ENCODE results near the gene FMO1.

Gene FMO1

GRCh38 chr1:171248302-171248701 lies at the start of gene FMO1:
TSS of gene FMO1 (plus strand) at chr1:171248494. CDS start at chr1:171258088, 9,594 bp downstream.
- no peak within 1 kb of the TSS for H3K27ac ChIP-seq (ENCODE audit: low read length)
- no peaks in the 10 kb centered on the region for H3K36me3 ChIP-seq (ENCODE audit: control insufficient read depth in 1 of 2, insufficient read depth in 2 of 2, low read length in 2 of 2)
- H3K27me3 ChIP-seq (ENCODE audit: low read depth, low read length), result no peaks in the 10 kb centered on the region
- H3K9me3 ChIP-seq (ENCODE audit: control insufficient read depth in 1 of 2, low read length in 2 of 2), result no peaks in the 10 kb centered on the region
- H3K4me1 ChIP-seq (ENCODE audit: control insufficient read depth in 1 of 2, insufficient read depth in 2 of 2, low read length in 2 of 2), result no peaks in the 10 kb centered on the region
- H3K4me3 ChIP-seq (ENCODE audit: low read depth in 1 of 2, low read length in 2 of 2), result no peak within 1 kb of the TSS

GRCh38 chr1:171204296-171204695 lies 44.0 kb upstream of the FMO1 start:
- no peaks in the 10 kb centered on the region for H3K4me1 ChIP-seq (ENCODE audit: control insufficient read depth in 1 of 2, insufficient read depth in 2 of 2, low read length in 2 of 2)
- H3K9me3 ChIP-seq (ENCODE audit: control insufficient read depth in 1 of 2, low read length in 2 of 2), result no peaks in the 10 kb centered on the region
- no peak overlapping the region for H3K4me3 ChIP-seq (ENCODE audit: low read depth in 1 of 2, low read length in 2 of 2)
- H3K27me3 ChIP-seq (ENCODE audit: low read depth, low read length), result no peaks in the 10 kb centered on the region
- no peak overlapping the region for H3K27ac ChIP-seq (ENCODE audit: low read length)
- no peaks in the 10 kb centered on the region for H3K36me3 ChIP-seq (ENCODE audit: control insufficient read depth in 1 of 2, insufficient read depth in 2 of 2, low read length in 2 of 2)

GRCh38 chr1:171206204-171206977 lies 41.9 kb upstream of the FMO1 start:
- no peaks in the 10 kb centered on the region for H3K4me1 ChIP-seq (ENCODE audit: control insufficient read depth in 1 of 2, insufficient read depth in 2 of 2, low read length in 2 of 2)
- no peaks in the 10 kb centered on the region for H3K9me3 ChIP-seq (ENCODE audit: control insufficient read depth in 1 of 2, low read length in 2 of 2)
- no peak overlapping the region for H3K27ac ChIP-seq (ENCODE audit: low read length)
- H3K27me3 ChIP-seq (ENCODE audit: low read depth, low read length), result no peaks in the 10 kb centered on the region
- no peaks in the 10 kb centered on the region for H3K36me3 ChIP-seq (ENCODE audit: control insufficient read depth in 1 of 2, insufficient read depth in 2 of 2, low read length in 2 of 2)
- H3K4me3 ChIP-seq (ENCODE audit: low read depth in 1 of 2, low read length in 2 of 2), result no peak overlapping the region

- Histone ChIP-seq H3K9me3 (ENCODE audit: control insufficient read depth in 1 of 2, low read length in 2 of 2) (no peaks in the 10 kb centered on the region), H3K4me3 (ENCODE audit: low read depth in 1 of 2, low read length in 2 of 2) (no peak overlapping the region), H3K4me1 (ENCODE audit: control insufficient read depth in 1 of 2, insufficient read depth in 2 of 2, low read length in 2 of 2) (no peaks in the 10 kb centered on the region), H3K36me3 (ENCODE audit: control insufficient read depth in 1 of 2, insufficient read depth in 2 of 2, low read length in 2 of 2) (no peaks in the 10 kb centered on the region), H3K27ac (ENCODE audit: low read length) (no peak overlapping the region), H3K27me3 (ENCODE audit: low read depth, low read length) (no peaks in the 10 kb centered on the region)
Measured at GRCh38 chr1:171206978-171207355, 41.3 kb upstream of the FMO1 start.

- Histone ChIP-seq H3K4me3 (ENCODE audit: low read depth in 1 of 2, low read length in 2 of 2) (no peak overlapping the region), H3K27ac (ENCODE audit: low read length) (no peak overlapping the region), H3K36me3 (ENCODE audit: control insufficient read depth in 1 of 2, insufficient read depth in 2 of 2, low read length in 2 of 2) (no peaks in the 10 kb centered on the region), H3K9me3 (ENCODE audit: control insufficient read depth in 1 of 2, low read length in 2 of 2) (no peaks in the 10 kb centered on the region), H3K4me1 (ENCODE audit: control insufficient read depth in 1 of 2, insufficient read depth in 2 of 2, low read length in 2 of 2) (no peaks in the 10 kb centered on the region), H3K27me3 (ENCODE audit: low read depth, low read length) (no peaks in the 10 kb centered on the region)
Measured at GRCh38 chr1:171207377-171207776, 40.9 kb upstream of the FMO1 start.

GRCh38 chr1:171210355-171210754 lies 37.9 kb upstream of the FMO1 start:
- Histone ChIP-seq H3K27ac (ENCODE audit: low read length) (no peak overlapping the region), H3K36me3 (ENCODE audit: control insufficient read depth in 1 of 2, insufficient read depth in 2 of 2, low read length in 2 of 2) (no peaks in the 10 kb centered on the region), H3K4me3 (ENCODE audit: low read depth in 1 of 2, low read length in 2 of 2) (no peak overlapping the region), H3K9me3 (ENCODE audit: control insufficient read depth in 1 of 2, low read length in 2 of 2) (no peaks in the 10 kb centered on the region), H3K27me3 (ENCODE audit: low read depth, low read length) (no peaks in the 10 kb centered on the region), H3K4me1 (ENCODE audit: control insufficient read depth in 1 of 2, insufficient read depth in 2 of 2, low read length in 2 of 2) (no peaks in the 10 kb centered on the region)

GRCh38 chr1:171212607-171213351 lies 35.5 kb upstream of the FMO1 start:
- Histone ChIP-seq H3K36me3 (ENCODE audit: control insufficient read depth in 1 of 2, insufficient read depth in 2 of 2, low read length in 2 of 2) (no peaks in the 10 kb centered on the region), H3K4me3 (ENCODE audit: low read depth in 1 of 2, low read length in 2 of 2) (no peak overlapping the region), H3K27me3 (ENCODE audit: low read depth, low read length) (no peaks in the 10 kb centered on the region), H3K27ac (ENCODE audit: low read length) (no peak overlapping the region), H3K4me1 (ENCODE audit: control insufficient read depth in 1 of 2, insufficient read depth in 2 of 2, low read length in 2 of 2) (no peaks in the 10 kb centered on the region), H3K9me3 (ENCODE audit: control insufficient read depth in 1 of 2, low read length in 2 of 2) (no peaks in the 10 kb centered on the region)

GRCh38 chr1:171213559-171214454 lies 34.5 kb upstream of the FMO1 start:
- Histone ChIP-seq H3K4me1 (ENCODE audit: control insufficient read depth in 1 of 2, insufficient read depth in 2 of 2, low read length in 2 of 2) (no peaks in the 10 kb centered on the region), H3K27me3 (ENCODE audit: low read depth, low read length) (no peaks in the 10 kb centered on the region), H3K36me3 (ENCODE audit: control insufficient read depth in 1 of 2, insufficient read depth in 2 of 2, low read length in 2 of 2) (no peaks in the 10 kb centered on the region), H3K4me3 (ENCODE audit: low read depth in 1 of 2, low read length in 2 of 2) (no peak overlapping the region), H3K27ac (ENCODE audit: low read length) (no peak overlapping the region), H3K9me3 (ENCODE audit: control insufficient read depth in 1 of 2, low read length in 2 of 2) (no peaks in the 10 kb centered on the region)

- H3K4me1 ChIP-seq (ENCODE audit: control insufficient read depth in 1 of 2, insufficient read depth in 2 of 2, low read length in 2 of 2), result no peaks in the 10 kb centered on the region
- no peaks in the 10 kb centered on the region for H3K27me3 ChIP-seq (ENCODE audit: low read depth, low read length)
- no peak overlapping the region for H3K27ac ChIP-seq (ENCODE audit: low read length)
- H3K36me3 ChIP-seq (ENCODE audit: control insufficient read depth in 1 of 2, insufficient read depth in 2 of 2, low read length in 2 of 2), result no peaks in the 10 kb centered on the region
- H3K4me3 ChIP-seq (ENCODE audit: low read depth in 1 of 2, low read length in 2 of 2), result no peak overlapping the region
- no peaks in the 10 kb centered on the region for H3K9me3 ChIP-seq (ENCODE audit: control insufficient read depth in 1 of 2, low read length in 2 of 2)
Measured at GRCh38 chr1:171217658-171218443, 30.4 kb upstream of the FMO1 start.

GRCh38 chr1:171218661-171219060 lies 29.6 kb upstream of the FMO1 start:
- H3K27ac ChIP-seq (ENCODE audit: low read length), result no peak overlapping the region

More at GRCh38 chr1:171218661-171219060, 29.6 kb upstream of the FMO1 start:
- H3K9me3 ChIP-seq (ENCODE audit: control insufficient read depth in 1 of 2, low read length in 2 of 2), result no peaks in the 10 kb centered on the region
- no peaks in the 10 kb centered on the region for H3K27me3 ChIP-seq (ENCODE audit: low read depth, low read length)
- H3K4me3 ChIP-seq (ENCODE audit: low read depth in 1 of 2, low read length in 2 of 2), result no peak overlapping the region
- H3K4me1 ChIP-seq (ENCODE audit: control insufficient read depth in 1 of 2, insufficient read depth in 2 of 2, low read length in 2 of 2), result no peaks in the 10 kb centered on the region
- H3K36me3 ChIP-seq (ENCODE audit: control insufficient read depth in 1 of 2, insufficient read depth in 2 of 2, low read length in 2 of 2), result no peaks in the 10 kb centered on the region

All from muscle layer of duodenum (tissue), 2 donors.